GM06990 (cell line): Measurements from ENCODE around the gene C6.

Source experiments
- DNase-seq: peaks from one replicate; pipeline ENCODE4 v3.0.0-alpha.2; 2011; ENCODE audit not compliant: insufficient read length; ENCODE audit errors: extremely low read depth
- H3K27me3 ChIP-seq: replicated peaks from 2 replicates; pipeline ENCODE4 v1.6.0; 2011; ENCODE audit warnings: low read length; ENCODE audit not compliant: control insufficient read depth, insufficient read depth
- H3K36me3 ChIP-seq: 2 replicates; pipeline ENCODE4 v1.5.1; 2011; ENCODE audit warnings: low read length; ENCODE audit not compliant: control insufficient read depth, insufficient read depth
- H3K4me3 ChIP-seq: replicated peaks from 2 replicates; pipeline ENCODE4 v1.5.1; 2011; ENCODE audit warnings: low read depth, mild to moderate bottlenecking, control low read depth, low read length
- CTCF ChIP-seq: IDR thresholded peaks from 2 replicates; pipeline ENCODE4 v1.5.1; 2011; ENCODE audit warnings: low read length, control low read depth, mild to moderate bottlenecking, inconsistent platforms; ENCODE audit not compliant: insufficient read depth, poor library complexity, severe bottlenecking

Gene C6

GRCh38 chr5:41213340-41213739 lies at the start of gene C6:
Gene C6, minus strand, starts transcription at chr5:41213532. Its CDS starts 10,302 bp downstream, at chr5:41203230.
- TF ChIP-seq CTCF: no peak
- Histone ChIP-seq H3K27me3 (no peaks in the 10 kb centered on the region), H3K36me3 (no peaks in the 10 kb centered on the region), H3K4me3 (no peak within 1 kb of the TSS)
- no peak for DNase-seq

- DNase-seq: no peak
- Histone ChIP-seq H3K36me3 (no peaks in the 10 kb centered on the region), H3K27me3 (no peaks in the 10 kb centered on the region), H3K4me3 (no peak overlapping the region)
- no peak for TF ChIP-seq CTCF
Observed at GRCh38 chr5:41256400-41256799, 43.1 kb upstream of the C6 start.

- no peak for TF ChIP-seq CTCF
- H3K4me3 ChIP-seq: no peak overlapping the region
- no peak for DNase-seq
- no peaks in the 10 kb centered on the region for H3K27me3 ChIP-seq
- no peaks in the 10 kb centered on the region for H3K36me3 ChIP-seq
Observed at GRCh38 chr5:41253109-41253508, 39.8 kb upstream of the C6 start.

- TF ChIP-seq CTCF: no peak
- Histone ChIP-seq H3K4me3 (no peak overlapping the region), H3K27me3 (no peaks in the 10 kb centered on the region), H3K36me3 (no peaks in the 10 kb centered on the region)
- no peak for DNase-seq
Observed at GRCh38 chr5:41252036-41252435, 38.7 kb upstream of the C6 start.

- DNase-seq: no peak
- no peak for TF ChIP-seq CTCF
- no peak overlapping the region for H3K4me3 ChIP-seq
- H3K36me3 ChIP-seq: no peaks in the 10 kb centered on the region
- H3K27me3 ChIP-seq: no peaks in the 10 kb centered on the region
Observed at GRCh38 chr5:41250351-41250987, 37.1 kb upstream of the C6 start.

- TF ChIP-seq CTCF: no peak
- H3K36me3 ChIP-seq: no peaks in the 10 kb centered on the region
- H3K27me3 ChIP-seq: no peaks in the 10 kb centered on the region
- no peak for DNase-seq
- H3K4me3 ChIP-seq: no peak overlapping the region
Observed at GRCh38 chr5:41247135-41247534, 33.8 kb upstream of the C6 start.
